ENCODE data around the gene TMEM178A.

Gene TMEM178A

DNA sequence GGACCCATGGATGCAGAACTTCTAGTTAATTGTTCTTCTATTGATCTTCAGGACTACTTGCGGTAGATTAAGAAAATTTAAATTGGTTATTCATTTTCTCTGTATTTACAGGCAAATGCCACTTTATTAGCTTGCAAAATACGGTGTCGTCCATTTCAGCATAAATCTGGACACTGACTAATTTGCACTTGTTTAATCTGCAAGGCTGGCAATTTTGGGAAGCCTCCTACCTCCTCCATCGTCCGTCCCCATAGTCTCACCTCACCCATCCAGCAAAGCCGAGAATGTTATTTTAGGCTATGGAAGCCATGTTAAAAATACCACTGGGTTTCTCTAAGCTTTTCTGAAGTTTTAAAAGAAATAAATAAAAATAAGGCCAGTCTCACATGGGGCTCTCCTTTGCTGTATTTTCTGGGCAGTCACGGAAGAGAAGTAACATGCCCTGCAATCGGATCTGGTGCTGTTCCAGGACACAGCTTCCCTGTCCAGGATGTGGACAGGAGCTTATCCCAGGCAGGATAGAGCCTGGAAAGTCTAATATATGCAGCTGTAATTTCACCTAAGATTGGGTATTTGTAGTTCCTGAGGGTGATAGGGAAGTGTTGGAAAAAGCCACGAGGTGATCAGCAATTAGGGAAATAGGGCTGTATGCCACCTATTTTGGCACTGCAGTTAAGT, 17.4 kb downstream of the TMEM178A start:
- Histone ChIP-seq H3K27me3 (ENCODE audit: insufficient read depth, low read length) (no peaks in the 10 kb centered on the region), H3K36me3 (ENCODE audit: insufficient read depth, low read depth, low read length) (no peaks in the 10 kb centered on the region)

GRCh38 chr2:39684464-39684863, 18.7 kb downstream of the TMEM178A start:
- H3K9ac ChIP-seq (ENCODE audit: low read depth, low read length), result no peak overlapping the region
- no peak overlapping the region for H3K27ac ChIP-seq (ENCODE audit: low read length)
- H3K36me3 ChIP-seq (ENCODE audit: insufficient read depth, low read depth, low read length), result no peaks in the 10 kb centered on the region
- 0 out of 2 replicates have a peak, but pooled peaks cover 4% of the 10 kb centered on the region for H3K4me1 ChIP-seq (ENCODE audit: insufficient read depth, low read length)
- H3K9me3 ChIP-seq (ENCODE audit: insufficient read depth, low read depth, low read length), result no peaks in the 10 kb centered on the region
- H3K27me3 ChIP-seq (ENCODE audit: insufficient read depth, low read length), result no peaks in the 10 kb centered on the region
- H3K4me3 ChIP-seq (ENCODE audit: low read length), result no peak overlapping the region

More for the DNA sequence above, 17.4 kb downstream of the TMEM178A start:
- peaks cover 2% of the 10 kb centered on the region; the same call in 1 of the 2 replicates for H3K9me3 ChIP-seq (ENCODE audit: insufficient read depth, low read depth, low read length)
- 0 out of 2 replicates have a peak, but pooled peaks cover 4% of the 10 kb centered on the region for H3K4me1 ChIP-seq (ENCODE audit: insufficient read depth, low read length)
- no peak overlapping the region for H3K9ac ChIP-seq (ENCODE audit: low read depth, low read length)
- H3K27ac ChIP-seq (ENCODE audit: low read length), result no peak overlapping the region
- H3K4me3 ChIP-seq (ENCODE audit: low read length), result no peak overlapping the region

GRCh38 chr2:39685126-39685525, 19.4 kb downstream of the TMEM178A start:
- Histone ChIP-seq H3K9me3 (ENCODE audit: insufficient read depth, low read depth, low read length) (no peaks in the 10 kb centered on the region), H3K9ac (ENCODE audit: low read depth, low read length) (no peak overlapping the region), H3K4me1 (ENCODE audit: insufficient read depth, low read length) (0 out of 2 replicates have a peak, but pooled peaks cover 2% of the 10 kb centered on the region), H3K4me3 (ENCODE audit: low read length) (no peak overlapping the region), H3K36me3 (ENCODE audit: insufficient read depth, low read depth, low read length) (no peaks in the 10 kb centered on the region), H3K27ac (ENCODE audit: low read length) (no peak overlapping the region), H3K27me3 (ENCODE audit: insufficient read depth, low read length) (no peaks in the 10 kb centered on the region)

DNA sequence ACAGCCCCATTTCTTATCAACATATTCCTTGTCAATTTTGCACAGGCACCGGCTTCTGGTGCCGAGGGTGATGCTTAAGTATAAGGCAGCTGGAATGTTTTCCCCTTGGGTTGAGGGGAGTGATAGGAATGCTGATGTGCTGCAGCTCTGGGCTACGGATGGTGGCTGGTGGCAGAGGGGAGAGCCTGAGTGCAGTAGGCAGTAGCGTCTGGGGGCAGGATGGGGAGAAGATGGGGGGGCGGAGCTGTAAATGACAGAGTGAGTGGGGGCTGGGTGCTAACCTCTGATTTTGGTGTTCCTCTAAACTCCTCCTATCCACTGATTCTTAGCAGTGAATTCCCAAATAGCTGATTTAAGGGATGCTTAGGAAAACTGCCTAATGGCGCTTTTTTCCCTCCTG, 20.7 kb downstream of the TMEM178A start:
- H3K4me1 ChIP-seq (ENCODE audit: insufficient read depth, low read length), result no peaks in the 10 kb centered on the region
- H3K9me3 ChIP-seq (ENCODE audit: insufficient read depth, low read depth, low read length), result no peaks in the 10 kb centered on the region
- H3K9ac ChIP-seq (ENCODE audit: low read depth, low read length), result no peak overlapping the region
- H3K36me3 ChIP-seq (ENCODE audit: insufficient read depth, low read depth, low read length), result no peaks in the 10 kb centered on the region
- H3K27me3 ChIP-seq (ENCODE audit: insufficient read depth, low read length), result no peaks in the 10 kb centered on the region
- no peak overlapping the region for H3K27ac ChIP-seq (ENCODE audit: low read length)
- no peak overlapping the region for H3K4me3 ChIP-seq (ENCODE audit: low read length)

GRCh38 chr2:39688181-39688580, 22.5 kb downstream of the TMEM178A start:
- no peaks in the 10 kb centered on the region for H3K4me1 ChIP-seq (ENCODE audit: insufficient read depth, low read length)
- no peak overlapping the region for H3K27ac ChIP-seq (ENCODE audit: low read length)
- H3K27me3 ChIP-seq (ENCODE audit: insufficient read depth, low read length), result no peaks in the 10 kb centered on the region
- no peaks in the 10 kb centered on the region for H3K36me3 ChIP-seq (ENCODE audit: insufficient read depth, low read depth, low read length)
- H3K4me3 ChIP-seq (ENCODE audit: low read length), result no peak overlapping the region
- no peak overlapping the region for H3K9ac ChIP-seq (ENCODE audit: low read depth, low read length)
- H3K9me3 ChIP-seq (ENCODE audit: insufficient read depth, low read depth, low read length), result no peaks in the 10 kb centered on the region

- H3K4me1 ChIP-seq (ENCODE audit: insufficient read depth, low read length), result no peaks in the 10 kb centered on the region
- no peaks in the 10 kb centered on the region for H3K36me3 ChIP-seq (ENCODE audit: insufficient read depth, low read depth, low read length)
- no peak overlapping the region for H3K4me3 ChIP-seq (ENCODE audit: low read length)
- H3K27me3 ChIP-seq (ENCODE audit: insufficient read depth, low read length), result no peaks in the 10 kb centered on the region
- no peaks in the 10 kb centered on the region for H3K9me3 ChIP-seq (ENCODE audit: insufficient read depth, low read depth, low read length)
- no peak overlapping the region for H3K9ac ChIP-seq (ENCODE audit: low read depth, low read length)
- H3K27ac ChIP-seq (ENCODE audit: low read length), result no peak overlapping the region
Observed at GRCh38 chr2:39689272-39689841, 23.6 kb downstream of the TMEM178A start.

GRCh38 chr2:39689876-39690275, 24.2 kb downstream of the TMEM178A start:
- Histone ChIP-seq H3K27me3 (ENCODE audit: insufficient read depth, low read length) (no peaks in the 10 kb centered on the region), H3K9ac (ENCODE audit: low read depth, low read length) (no peak overlapping the region), H3K36me3 (ENCODE audit: insufficient read depth, low read depth, low read length) (no peaks in the 10 kb centered on the region), H3K9me3 (ENCODE audit: insufficient read depth, low read depth, low read length) (no peaks in the 10 kb centered on the region), H3K4me3 (ENCODE audit: low read length) (no peak overlapping the region), H3K4me1 (ENCODE audit: insufficient read depth, low read length) (no peaks in the 10 kb centered on the region), H3K27ac (ENCODE audit: low read length) (no peak overlapping the region)

GRCh38 chr2:39693245-39693644, 27.5 kb downstream of the TMEM178A start:
- Histone ChIP-seq H3K36me3 (ENCODE audit: insufficient read depth, low read depth, low read length) (no peaks in the 10 kb centered on the region), H3K4me1 (ENCODE audit: insufficient read depth, low read length) (no peaks in the 10 kb centered on the region), H3K27ac (ENCODE audit: low read length) (no peak overlapping the region), H3K9ac (ENCODE audit: low read depth, low read length) (no peak overlapping the region), H3K27me3 (ENCODE audit: insufficient read depth, low read length) (no peaks in the 10 kb centered on the region), H3K4me3 (ENCODE audit: low read length) (no peak overlapping the region), H3K9me3 (ENCODE audit: insufficient read depth, low read depth, low read length) (no peaks in the 10 kb centered on the region)

DNA sequence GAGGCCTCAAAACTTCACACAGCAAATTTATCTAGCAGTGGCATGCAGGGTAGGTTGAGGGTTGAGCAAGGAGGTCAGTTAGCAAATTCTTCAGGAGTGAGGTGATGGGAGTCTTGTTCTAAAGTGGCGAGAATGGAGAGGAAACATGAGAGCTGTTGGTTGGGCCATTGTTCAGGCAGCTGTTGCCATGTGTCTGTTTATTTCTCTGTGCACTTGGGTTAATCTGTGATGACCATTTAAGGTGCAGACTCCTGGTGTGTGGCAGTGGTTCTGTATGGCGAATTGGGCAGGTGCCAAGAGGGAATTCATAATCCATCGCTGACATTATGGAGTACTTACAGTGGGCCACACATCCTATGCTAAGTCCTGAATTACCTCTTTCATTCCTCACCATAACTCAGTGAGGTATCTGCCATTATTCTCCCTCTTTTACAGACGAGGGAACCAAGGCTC, 30.4 kb downstream of the TMEM178A start:
- Histone ChIP-seq H3K36me3 (ENCODE audit: insufficient read depth, low read depth, low read length) (no peaks in the 10 kb centered on the region), H3K27me3 (ENCODE audit: insufficient read depth, low read length) (no peaks in the 10 kb centered on the region), H3K4me1 (ENCODE audit: insufficient read depth, low read length) (no peaks in the 10 kb centered on the region), H3K9me3 (ENCODE audit: insufficient read depth, low read depth, low read length) (peaks cover 5% of the 10 kb centered on the region; the same call in 1 of the 2 replicates), H3K9ac (ENCODE audit: low read depth, low read length) (no peak overlapping the region), H3K27ac (ENCODE audit: low read length) (no peak overlapping the region), H3K4me3 (ENCODE audit: low read length) (no peak overlapping the region)

GRCh38 chr2:39696838-39697237, 31.1 kb downstream of the TMEM178A start:
- no peaks in the 10 kb centered on the region for H3K27me3 ChIP-seq (ENCODE audit: insufficient read depth, low read length)
- no peak overlapping the region for H3K9ac ChIP-seq (ENCODE audit: low read depth, low read length)
- H3K36me3 ChIP-seq (ENCODE audit: insufficient read depth, low read depth, low read length), result no peaks in the 10 kb centered on the region
- no peak overlapping the region for H3K4me3 ChIP-seq (ENCODE audit: low read length)
- H3K9me3 ChIP-seq (ENCODE audit: insufficient read depth, low read depth, low read length), result peaks cover 12% of the 10 kb centered on the region; the same call in 1 of the 2 replicates
- no peaks in the 10 kb centered on the region for H3K4me1 ChIP-seq (ENCODE audit: insufficient read depth, low read length)
- H3K27ac ChIP-seq (ENCODE audit: low read length), result no peak overlapping the region

GRCh38 chr2:39697454-39697853, 31.7 kb downstream of the TMEM178A start:
- Histone ChIP-seq H3K4me1 (ENCODE audit: insufficient read depth, low read length) (no peaks in the 10 kb centered on the region), H3K9me3 (ENCODE audit: insufficient read depth, low read depth, low read length) (peaks cover 17% of the 10 kb centered on the region; the same call in 1 of the 2 replicates), H3K27me3 (ENCODE audit: insufficient read depth, low read length) (no peaks in the 10 kb centered on the region), H3K27ac (ENCODE audit: low read length) (no peak overlapping the region), H3K4me3 (ENCODE audit: low read length) (no peak overlapping the region), H3K9ac (ENCODE audit: low read depth, low read length) (no peak overlapping the region), H3K36me3 (ENCODE audit: insufficient read depth, low read depth, low read length) (no peaks in the 10 kb centered on the region)

DNA sequence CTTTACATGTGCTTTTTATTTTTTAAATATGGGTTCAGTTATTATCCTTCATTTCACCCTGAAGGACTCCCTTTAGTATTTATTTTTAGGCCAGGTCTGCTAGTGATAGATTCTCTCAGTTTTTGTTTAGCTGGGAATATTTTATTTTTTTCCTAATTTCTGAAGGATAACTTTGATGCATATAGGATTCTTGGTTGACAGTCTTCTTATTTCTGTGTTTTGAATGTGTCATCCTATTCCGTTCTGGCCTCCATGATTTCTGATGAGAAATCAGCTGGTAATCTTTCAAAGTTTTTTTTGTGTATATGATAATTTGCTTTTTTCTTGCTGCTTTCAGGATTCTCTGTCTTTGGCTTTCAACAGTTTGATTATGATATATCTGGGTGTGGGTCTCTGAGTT, 35.4 kb downstream of the TMEM178A start:
- no peaks in the 10 kb centered on the region for H3K27me3 ChIP-seq (ENCODE audit: insufficient read depth, low read length)
- H3K36me3 ChIP-seq (ENCODE audit: insufficient read depth, low read depth, low read length), result no peaks in the 10 kb centered on the region
- H3K4me3 ChIP-seq (ENCODE audit: low read length), result no peak overlapping the region
- peaks cover 17% of the 10 kb centered on the region; the same call in 1 of the 2 replicates for H3K9me3 ChIP-seq (ENCODE audit: insufficient read depth, low read depth, low read length)
- no peak overlapping the region for H3K9ac ChIP-seq (ENCODE audit: low read depth, low read length)
- no peak overlapping the region for H3K27ac ChIP-seq (ENCODE audit: low read length)
- H3K4me1 ChIP-seq (ENCODE audit: insufficient read depth, low read length), result no peaks in the 10 kb centered on the region
